Glomerular visceral epithelial cell (primary cell): ENCODE results near the gene SYNJ1.
"Not testable (repeated sequence)": the region's sequence is repeated elsewhere in the genome, so short reads cannot be mapped to it uniquely, and the experiment has no call there.

Experiments used
- DNase-seq: peaks from one replicate; pipeline ENCODE4 v3.0.0-alpha.2; 2016; ENCODE audit errors: extremely low spot score

SYNJ1 gene, protein sequence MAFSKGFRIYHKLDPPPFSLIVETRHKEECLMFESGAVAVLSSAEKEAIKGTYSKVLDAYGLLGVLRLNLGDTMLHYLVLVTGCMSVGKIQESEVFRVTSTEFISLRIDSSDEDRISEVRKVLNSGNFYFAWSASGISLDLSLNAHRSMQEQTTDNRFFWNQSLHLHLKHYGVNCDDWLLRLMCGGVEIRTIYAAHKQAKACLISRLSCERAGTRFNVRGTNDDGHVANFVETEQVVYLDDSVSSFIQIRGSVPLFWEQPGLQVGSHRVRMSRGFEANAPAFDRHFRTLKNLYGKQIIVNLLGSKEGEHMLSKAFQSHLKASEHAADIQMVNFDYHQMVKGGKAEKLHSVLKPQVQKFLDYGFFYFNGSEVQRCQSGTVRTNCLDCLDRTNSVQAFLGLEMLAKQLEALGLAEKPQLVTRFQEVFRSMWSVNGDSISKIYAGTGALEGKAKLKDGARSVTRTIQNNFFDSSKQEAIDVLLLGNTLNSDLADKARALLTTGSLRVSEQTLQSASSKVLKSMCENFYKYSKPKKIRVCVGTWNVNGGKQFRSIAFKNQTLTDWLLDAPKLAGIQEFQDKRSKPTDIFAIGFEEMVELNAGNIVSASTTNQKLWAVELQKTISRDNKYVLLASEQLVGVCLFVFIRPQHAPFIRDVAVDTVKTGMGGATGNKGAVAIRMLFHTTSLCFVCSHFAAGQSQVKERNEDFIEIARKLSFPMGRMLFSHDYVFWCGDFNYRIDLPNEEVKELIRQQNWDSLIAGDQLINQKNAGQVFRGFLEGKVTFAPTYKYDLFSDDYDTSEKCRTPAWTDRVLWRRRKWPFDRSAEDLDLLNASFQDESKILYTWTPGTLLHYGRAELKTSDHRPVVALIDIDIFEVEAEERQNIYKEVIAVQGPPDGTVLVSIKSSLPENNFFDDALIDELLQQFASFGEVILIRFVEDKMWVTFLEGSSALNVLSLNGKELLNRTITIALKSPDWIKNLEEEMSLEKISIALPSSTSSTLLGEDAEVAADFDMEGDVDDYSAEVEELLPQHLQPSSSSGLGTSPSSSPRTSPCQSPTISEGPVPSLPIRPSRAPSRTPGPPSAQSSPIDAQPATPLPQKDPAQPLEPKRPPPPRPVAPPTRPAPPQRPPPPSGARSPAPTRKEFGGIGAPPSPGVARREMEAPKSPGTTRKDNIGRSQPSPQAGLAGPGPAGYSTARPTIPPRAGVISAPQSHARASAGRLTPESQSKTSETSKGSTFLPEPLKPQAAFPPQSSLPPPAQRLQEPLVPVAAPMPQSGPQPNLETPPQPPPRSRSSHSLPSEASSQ (N-terminal part only)

DNA sequence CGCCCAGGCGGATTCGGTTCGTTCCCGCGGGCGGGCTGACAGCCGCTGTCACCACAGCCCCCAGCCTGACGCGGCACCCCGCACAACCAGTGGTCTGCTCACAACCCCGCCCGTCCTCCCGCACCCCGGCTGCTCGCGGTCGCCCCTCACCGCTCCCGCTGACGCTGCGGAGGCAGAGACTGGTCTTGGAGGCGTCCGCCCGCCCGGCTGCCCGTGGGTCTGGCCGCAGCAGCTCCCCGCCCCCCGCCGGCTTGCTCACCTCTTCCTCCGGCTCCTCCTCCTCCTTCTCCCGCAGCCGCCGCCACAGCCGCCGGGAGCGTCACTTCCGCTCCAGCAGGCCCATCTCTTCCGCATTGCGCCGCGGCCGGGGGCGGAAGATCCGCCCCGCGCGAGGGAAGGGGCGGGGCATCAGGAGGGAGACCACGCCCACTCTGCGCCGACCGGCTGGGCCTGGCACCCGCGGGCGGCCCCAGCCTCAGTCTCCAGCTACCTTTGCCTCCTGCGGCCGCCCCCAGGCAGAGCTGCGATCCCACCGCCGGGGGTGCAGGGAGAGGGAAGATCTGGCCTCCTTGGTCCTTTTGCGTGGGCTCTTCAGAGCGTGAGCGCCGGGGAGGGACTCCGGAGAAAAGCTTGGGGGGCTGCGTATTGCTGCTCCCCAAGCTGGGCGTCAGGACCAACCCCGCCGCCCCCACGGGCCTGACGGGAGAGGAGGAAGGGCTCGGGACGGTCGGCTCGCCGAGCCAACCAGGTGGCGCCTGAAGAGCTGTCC is at the start of gene SYNJ1:
TSS of gene SYNJ1 (minus strand) at position 327 of the 769 bp plus-strand sequence. CDS start 1,118 bp downstream, outside the sequence.
- peak; percentile 97 for DNase-seq

DNA sequence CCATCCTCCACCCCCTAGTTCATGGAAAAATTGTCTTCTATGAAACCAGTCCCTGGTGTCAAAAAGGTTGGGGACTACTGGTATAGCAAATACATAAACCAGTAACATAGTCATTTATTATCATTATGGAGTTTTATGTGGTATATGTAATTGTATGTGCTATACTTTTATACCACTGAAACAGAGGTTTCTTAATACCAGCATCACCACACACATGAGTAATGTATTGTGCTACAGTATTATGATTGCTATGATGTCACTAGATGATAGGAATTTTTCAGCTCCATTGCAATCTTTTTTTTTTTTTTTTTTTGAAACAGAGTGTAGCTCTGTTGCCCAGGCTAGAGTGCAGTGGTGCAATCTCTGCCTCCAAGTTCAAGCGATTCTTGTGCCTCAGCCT is 49.5 kb upstream of the SYNJ1 start:
- DNase-seq: no peak

DNA sequence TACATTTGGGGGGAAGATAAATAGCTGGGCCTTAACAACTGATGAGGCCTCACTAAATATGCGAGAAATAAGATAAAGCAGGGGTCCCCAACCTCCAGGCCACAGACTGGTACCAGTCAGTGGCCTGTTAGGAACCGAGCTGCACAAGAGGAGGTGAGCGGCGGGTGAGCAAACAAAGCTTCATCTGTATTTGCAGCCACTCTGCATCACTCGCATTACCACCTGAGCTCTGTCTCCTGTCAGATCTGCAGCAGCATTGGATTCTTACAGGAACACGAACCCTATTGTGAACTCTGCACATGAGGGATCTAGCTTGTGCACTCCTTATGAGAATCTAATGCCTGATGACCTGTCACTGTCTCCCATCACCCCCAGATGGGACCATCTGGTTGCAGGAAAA is 48.9 kb upstream of the SYNJ1 start:
- DNase-seq: no peak

DNA sequence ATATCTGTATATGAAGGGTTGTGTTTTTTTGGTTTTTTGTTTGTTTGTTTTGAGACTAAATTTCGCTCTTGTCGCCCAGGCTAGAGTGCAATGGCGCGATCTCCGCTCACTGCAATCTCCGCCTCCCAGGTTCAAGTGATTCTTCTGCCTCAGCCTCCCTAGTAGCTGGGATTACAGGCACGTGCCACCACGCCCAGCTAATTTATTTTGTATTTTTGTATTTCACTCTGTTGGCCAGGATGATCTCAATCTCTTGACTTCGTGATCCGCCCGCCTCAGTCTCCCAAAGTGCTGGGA is 45.2 kb upstream of the SYNJ1 start:
- DNase-seq: not testable (repeated sequence)

DNA sequence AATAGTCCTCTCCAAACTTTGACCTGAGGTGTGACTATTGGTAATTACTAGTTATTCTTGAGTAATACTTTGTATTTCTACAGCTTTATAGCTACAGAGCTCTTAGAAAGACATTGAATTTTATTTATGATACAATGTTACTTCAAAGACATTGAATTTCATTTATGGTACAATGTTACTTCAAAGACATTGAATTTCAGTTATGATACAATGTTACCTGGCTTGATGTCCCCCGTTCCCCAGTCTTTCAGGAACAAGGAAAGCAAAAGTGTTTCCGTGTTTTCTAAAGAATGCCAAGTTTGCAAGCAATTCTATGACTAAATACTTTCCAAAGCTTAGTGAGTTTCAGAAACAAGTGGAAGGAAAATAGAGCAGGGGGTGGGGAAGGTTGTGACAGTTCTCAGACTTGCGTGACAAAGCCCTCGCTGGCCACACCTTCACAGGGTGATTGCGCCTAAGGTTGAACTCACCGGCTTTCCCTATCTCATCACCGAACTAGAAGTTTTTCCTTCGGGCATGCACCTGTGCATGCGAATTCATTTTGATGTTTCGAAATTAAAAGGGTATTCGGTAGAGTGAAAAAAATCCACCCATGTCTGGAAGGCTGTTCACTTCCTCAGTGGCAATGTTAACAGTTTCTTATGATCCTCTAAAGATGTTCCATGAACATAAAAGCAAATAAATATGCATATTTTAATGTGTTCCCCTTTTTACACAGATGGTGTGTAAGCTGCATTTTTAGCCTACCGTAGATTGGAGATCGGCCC is 44.7 kb upstream of the SYNJ1 start:
- DNase-seq: peak; percentile 34

DNA sequence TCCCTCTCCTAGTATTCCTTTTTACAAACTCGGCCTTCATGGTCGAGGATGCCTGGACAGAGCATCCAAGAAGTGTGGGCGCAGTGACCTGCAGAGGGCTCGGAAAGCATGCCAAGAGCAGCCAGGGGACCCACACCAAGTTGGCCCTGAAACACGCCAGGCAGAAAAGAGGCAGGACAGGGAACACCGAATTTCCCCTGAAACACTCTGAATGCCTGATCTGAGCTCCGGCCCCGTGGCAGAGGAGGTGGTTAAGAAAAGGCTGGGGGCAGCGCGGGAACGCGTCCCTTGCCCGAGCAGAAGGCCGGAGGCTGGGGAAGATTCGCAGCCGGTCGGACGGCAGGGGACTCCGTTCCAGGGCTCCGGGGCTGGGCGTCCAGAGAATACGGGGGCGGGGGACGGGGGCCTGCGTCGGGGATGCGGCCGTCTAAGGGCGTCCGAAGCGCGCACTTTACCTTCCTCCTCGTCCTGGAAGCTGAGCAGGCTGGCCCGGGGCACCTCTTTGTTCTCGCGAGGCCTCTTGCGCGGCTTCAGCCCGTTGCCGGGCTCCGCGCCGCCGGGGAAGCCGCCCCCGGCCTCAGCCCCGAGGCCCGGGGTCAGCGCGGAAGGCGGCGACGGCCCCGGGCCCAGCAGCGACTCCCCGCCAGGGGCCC is 43.2 kb upstream of the SYNJ1 start:
- peak; percentile 56 for DNase-seq

DNA sequence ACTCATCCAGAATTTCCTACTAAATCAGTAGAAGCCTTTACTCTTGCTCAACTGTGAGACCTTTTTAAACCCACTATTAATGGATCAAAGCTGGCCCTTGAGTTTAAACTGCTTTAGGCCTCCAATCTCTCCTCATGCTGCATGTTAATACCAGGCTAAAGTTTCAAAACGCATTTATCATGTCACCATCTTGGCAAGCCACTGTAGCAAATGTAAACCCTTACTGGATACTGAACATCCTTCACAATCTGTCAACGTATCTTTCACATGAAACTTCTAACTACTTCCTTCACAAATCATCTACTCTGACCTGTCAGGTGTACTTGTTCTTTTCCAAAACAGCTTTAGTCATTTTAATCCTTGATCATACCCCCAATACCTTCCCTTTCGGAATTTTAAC is 40.7 kb upstream of the SYNJ1 start:
- DNase-seq: no peak

DNA sequence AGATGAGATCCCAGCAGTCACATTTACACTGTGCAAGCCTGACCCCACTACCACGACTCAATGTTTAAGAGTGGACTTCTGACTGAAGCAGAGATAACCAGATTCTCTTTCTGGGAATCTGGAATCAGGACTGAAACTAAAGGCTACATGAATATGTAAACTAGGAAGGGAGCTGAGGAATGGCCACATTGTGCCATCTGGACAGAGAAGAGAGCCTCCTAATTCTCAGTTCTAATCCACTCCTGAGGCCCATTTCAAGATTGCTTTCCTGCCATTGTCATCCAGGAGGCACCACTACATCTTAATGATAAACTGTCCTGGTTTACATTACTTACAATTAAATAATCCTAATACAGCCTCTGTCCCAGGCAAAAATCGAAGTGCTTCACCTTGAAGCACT is 37.2 kb upstream of the SYNJ1 start:
- no peak for DNase-seq

DNA sequence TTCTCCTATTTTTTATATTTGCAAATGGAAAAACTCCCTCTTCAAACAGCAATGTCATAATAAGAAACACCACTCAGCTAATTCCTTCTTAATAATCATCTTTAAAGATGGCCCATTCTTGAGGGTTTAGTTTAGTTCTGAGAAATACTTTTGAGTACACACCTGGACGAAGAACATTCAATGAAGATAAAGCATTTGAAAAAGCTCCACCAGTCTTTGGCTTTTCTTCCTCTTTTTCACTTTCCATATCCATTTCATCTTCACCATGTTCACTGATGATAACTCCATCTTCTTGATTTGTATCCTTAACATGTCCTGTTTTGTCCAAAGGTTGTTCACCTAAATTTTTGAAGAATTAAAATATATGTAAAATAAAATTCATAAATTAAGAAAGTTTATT is 36.4 kb upstream of the SYNJ1 start:
- no peak for DNase-seq

DNA sequence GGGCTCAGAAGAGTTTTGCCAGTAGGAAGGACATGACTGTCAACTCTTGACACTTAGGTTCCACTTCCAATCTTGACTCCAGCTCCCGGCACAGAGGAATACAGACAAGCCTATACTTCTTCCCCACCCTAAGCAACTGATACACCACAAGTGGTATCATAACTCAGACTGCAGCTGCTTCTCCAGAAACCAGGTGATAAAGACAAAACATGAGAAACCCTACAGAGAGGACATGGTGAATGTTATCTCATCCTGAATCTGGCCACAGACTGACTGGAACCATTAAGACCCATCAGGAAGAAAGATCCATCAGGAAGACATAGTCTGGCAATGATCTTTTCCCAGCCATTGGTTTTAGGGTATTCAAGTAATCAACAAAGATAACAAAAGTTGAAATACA is 30.0 kb upstream of the SYNJ1 start:
- no peak for DNase-seq

DNA sequence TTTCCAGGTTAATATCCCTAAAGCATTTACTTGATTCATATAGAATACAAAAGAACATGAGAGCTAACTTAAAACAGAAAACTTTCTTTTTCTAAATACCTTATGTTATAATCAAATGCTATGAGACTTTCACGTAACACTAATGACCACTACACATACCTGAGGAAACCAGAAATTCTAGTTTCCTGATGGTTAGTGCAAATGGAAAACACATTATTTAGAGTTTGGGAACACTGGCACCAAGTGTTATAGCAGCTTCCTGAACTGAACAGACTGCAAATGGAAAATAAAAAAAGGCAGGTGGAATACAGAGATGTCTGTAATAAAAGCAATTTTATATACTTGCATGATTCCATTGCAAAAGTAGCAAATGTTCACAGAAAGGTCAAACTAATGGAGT is 28.3 kb upstream of the SYNJ1 start:
- no peak for DNase-seq

DNA sequence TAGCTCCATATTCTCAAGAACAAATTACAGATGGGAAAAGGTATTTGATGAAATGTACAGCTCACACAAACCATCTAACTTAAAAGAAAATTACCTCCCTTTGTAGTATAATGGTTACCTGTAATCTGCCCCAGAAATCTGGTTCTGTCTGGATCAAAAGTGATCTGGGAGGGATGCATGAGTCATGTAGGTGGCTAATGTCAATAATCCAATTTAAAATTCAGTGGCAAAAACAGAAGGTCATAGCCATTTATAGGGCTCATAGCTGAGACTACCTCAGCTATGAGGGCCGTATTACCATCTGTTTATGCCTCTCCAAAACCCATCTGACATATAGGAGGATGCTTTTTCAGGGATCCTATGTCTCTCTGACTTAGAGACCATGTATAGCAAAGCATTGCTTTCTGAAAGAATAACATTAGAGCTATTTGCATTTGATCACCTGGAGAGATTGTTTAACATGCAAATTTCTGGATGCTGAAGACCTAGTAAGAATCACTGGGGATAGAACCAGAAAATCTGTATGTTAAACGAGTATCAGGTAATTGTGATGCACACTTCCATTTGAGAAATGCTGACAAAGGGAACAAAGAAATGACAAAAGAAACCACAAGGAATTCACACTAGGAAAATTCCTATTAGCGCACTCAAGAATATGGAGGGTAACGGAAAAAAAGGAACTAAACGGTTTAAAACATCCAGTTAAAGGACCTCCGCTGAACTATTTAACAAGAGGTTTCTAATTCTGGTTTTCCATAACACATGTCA is 26.2 kb upstream of the SYNJ1 start:
- DNase-seq: no peak

DNA sequence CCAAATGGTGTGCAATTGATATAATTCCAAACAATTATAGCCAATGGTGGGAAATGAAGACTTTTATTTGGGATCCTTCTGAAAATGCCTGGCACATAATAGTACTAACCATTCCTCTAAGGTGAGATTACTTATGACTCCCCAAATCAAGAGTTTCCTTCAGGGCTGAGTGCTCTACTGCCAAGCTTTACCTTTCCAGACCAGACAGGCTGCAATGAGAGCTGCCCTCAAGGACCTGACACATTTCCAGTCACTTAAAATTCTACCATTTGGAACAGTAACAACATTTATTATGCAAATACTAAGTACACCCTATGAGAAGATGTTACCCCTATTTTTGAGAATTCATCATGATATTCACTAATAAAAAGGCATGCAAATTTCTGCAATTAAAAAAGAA is 22.6 kb upstream of the SYNJ1 start:
- no peak for DNase-seq

DNA sequence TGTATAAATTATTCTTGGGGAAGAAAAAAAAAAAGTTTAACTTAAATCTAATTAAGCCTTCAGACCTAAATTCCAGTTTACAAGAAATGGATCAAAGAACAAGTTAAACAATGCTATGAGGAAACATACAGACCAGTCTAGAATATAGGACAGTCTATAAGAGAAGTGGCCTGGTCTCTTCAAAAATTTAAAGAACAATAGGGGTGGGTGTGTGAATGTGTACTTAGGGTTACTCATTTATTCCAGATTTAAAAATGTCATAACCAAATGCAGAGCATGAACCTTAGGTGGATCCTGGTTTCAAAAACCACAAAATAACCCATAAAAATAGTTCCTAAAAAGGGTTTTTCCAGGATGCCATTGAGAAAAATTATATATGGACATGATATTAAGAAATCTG is 21.8 kb upstream of the SYNJ1 start:
- no peak for DNase-seq

DNA sequence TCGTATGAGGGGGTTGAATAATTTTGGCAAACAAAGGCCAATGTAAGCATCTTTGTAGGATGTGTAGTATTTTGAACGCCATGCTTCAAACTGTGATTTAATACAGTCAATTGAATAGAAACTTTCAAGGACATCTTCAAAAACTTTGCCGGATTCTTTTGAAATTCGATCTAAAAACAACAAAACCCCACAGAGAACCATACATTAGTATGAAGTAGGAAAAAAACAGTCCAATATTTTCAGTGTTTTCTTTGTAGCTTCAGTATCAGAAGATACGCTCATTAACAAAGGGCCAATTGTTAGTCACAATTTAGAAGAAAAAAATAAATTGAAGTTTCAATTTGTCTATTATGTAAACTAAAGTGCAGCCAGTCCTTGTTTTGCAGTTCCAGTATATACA is 20.7 kb upstream of the SYNJ1 start:
- DNase-seq: no peak

DNA sequence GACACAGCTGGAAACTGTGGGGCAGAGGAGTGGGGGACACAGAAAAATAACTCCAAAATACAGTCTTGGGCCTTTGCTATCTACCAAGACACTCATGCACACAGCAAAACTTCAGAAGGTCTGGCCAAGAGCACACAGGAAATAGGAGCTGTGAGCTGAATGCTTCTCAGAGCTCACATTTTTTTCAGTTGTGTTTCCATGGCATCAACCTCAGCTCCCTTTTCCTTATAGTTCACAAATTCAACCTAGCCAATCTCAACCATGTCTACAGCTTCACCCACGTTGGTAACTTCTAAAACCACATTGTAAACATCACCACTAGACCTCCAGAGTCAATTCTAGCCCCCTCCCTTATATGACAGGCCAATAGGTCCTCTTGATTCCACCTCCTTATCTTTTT is 19.6 kb upstream of the SYNJ1 start:
- DNase-seq: no peak

DNA sequence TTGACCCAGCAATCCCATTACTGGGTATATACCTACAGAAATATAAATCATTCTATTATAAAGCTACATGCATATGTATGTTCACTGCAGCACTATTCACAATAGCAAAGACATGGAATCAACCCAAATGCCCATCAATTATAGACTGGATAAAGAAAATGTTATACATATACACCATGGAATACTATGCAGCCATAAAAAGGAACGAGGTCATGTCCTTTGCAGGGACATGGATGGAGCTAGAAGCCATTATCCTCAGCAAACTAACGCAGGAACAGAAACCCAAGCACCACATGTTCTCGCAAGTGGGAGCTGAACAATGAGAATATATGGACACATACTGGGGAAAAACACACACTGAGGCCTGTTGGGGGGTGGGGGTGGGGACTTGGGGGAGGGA is 18.9 kb upstream of the SYNJ1 start:
- not testable (repeated sequence) for DNase-seq

DNA sequence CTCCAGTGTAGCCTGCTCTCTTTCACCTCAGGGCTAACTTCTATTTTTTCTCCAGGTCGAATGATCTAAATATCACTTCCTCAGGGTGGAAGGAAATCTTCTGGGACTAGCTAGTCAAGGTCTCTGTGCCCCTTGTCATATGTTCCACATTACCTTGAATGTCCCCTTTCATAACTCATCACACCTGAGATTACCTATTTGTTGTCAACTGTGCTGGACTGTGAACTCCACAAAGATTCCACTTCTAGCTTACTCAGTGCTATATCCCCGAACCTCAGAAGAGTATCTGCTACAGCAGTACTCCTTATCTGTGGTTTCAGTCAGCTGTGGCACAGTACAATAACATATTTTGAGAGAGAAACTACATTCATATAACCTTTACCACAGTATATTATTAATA is 14.6 kb upstream of the SYNJ1 start:
- no peak for DNase-seq

DNA sequence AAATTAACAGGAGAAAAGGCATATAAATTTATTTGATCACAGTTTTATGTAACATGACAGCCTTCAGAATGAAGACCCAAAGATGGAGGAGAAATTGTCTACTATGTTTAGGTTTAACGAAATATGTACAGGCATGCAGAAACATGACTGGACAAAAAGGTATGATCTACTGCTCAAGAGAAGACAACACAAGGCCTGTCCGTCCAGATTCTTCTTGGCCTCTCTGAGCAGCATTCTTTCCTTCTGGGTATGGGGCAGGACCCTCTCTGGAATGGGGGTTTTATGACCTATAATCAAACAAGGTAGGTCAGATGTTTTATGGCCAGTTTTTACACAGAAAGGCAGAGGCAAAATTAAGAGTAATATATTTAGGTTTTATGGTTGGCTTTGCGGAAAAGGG is 13.5 kb upstream of the SYNJ1 start:
- DNase-seq: no peak

DNA sequence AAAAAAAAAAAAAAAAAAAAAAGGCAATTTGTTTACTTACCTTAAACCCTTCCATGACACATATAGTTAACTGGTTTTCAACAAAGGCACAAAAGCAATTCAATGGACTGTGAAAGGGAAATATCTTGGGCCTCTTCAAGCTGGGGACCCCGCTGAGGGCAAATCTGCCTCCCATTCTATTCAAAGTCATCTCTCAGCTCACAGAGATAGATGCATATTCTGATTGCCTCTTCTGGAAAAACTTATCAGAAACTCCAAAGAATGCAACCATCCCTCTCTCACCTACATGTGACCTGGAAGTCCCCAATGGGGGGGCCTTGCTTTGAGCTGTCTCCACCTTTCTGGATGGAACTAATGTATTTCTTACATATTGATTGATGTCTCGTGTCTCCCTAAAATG is 12.1 kb upstream of the SYNJ1 start:
- no peak for DNase-seq
